ENCODE measurements around the gene TMEM163.

Gene TMEM163

DNA sequence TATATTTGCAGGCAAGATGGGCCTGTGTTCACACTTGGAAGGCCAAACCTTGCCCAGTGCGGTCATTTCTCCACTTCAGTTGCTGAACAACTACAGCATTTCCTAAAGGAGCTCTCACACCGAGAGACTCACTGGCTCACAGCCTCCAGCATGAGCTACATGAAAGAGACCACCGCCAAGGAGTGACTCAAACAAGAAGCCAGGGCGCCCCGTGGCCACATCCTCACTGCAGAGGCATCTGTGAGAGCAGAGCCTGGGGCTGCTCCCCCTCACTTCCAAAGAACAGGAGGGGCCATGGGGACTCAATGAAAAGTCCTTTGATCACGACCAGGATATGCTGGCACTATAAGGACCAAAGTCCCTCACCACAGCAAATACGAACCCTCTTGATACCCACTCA is 50.0 kb downstream of the TMEM163 start:
- TF ChIP-seq GATA3 (IDR thresholded peaks at IDR 0.05; ENCODE audit: low read depth, low read length) (no peak), GATA2 (IDR thresholded peaks at IDR 0.05; ENCODE audit: low read depth, low read length) (no peak)

- TF ChIP-seq GATA3 (IDR thresholded peaks at IDR 0.05; ENCODE audit: low read depth, low read length) = no peak
- TF ChIP-seq GATA2 (IDR thresholded peaks at IDR 0.05; ENCODE audit: low read depth, low read length) = no peak
Measured at GRCh38 chr2:134667541-134667940, 51.3 kb downstream of the TMEM163 start.

- TF ChIP-seq GATA2 (IDR thresholded peaks at IDR 0.05; ENCODE audit: low read depth, low read length) (no peak), GATA3 (IDR thresholded peaks at IDR 0.05; ENCODE audit: low read depth, low read length) (no peak)
Measured at GRCh38 chr2:134667081-134667480, 51.7 kb downstream of the TMEM163 start.

- TF ChIP-seq GATA3 (IDR thresholded peaks at IDR 0.05; ENCODE audit: low read depth, low read length) (no peak), GATA2 (IDR thresholded peaks at IDR 0.05; ENCODE audit: low read depth, low read length) (no peak)
Measured at GRCh38 chr2:134665727-134666506, 52.9 kb downstream of the TMEM163 start.

- TF ChIP-seq GATA3 (IDR thresholded peaks at IDR 0.05; ENCODE audit: low read depth, low read length) (no peak), GATA2 (IDR thresholded peaks at IDR 0.05; ENCODE audit: low read depth, low read length) (no peak)
Measured at GRCh38 chr2:134663451-134664450, 55.0 kb downstream of the TMEM163 start.

GRCh38 chr2:134662751-134663150 is 56.0 kb downstream of the TMEM163 start:
- TF ChIP-seq GATA3 (IDR thresholded peaks at IDR 0.05; ENCODE audit: low read depth, low read length) (no peak), GATA2 (IDR thresholded peaks at IDR 0.05; ENCODE audit: low read depth, low read length) (no peak)

DNA sequence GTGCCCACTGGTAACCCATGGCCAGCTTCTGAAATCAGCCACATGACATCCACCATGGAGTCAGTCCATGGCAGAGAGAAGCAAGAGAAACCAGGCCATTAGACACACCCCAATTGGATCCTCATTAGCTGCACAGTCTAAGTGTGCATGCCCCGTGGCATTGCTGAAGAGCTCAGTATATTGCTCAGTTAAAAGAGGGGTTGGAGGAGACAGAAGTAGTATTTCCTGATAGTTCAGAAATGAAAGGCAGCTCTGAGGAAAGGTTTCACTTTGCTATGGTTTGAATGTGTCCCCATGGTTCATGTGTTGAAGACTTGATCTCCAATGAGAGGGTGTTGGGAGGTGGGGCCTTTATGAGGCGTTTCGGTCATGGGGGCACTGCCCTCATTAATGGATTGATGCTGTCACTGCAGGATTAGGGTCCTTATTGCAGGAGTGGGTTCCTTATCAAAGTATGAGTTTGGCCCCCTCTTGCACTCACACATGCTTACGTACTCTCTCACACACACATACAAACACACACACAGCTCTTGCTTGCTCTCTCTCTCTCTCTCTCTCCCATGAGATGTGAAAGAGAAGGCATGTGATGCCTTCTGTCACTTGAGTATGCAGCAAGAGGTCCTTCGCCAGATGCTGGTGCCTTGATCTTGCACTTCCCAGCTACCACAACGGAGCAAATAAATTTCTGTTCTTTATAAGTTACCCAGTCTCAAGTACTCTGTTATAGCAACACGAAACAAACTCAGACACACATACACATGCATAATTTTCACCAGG is 58.0 kb downstream of the TMEM163 start:
- TF ChIP-seq GATA2 (IDR thresholded peaks at IDR 0.05; ENCODE audit: low read depth, low read length) (no peak), GATA3 (IDR thresholded peaks at IDR 0.05; ENCODE audit: low read depth, low read length) (no peak)

DNA sequence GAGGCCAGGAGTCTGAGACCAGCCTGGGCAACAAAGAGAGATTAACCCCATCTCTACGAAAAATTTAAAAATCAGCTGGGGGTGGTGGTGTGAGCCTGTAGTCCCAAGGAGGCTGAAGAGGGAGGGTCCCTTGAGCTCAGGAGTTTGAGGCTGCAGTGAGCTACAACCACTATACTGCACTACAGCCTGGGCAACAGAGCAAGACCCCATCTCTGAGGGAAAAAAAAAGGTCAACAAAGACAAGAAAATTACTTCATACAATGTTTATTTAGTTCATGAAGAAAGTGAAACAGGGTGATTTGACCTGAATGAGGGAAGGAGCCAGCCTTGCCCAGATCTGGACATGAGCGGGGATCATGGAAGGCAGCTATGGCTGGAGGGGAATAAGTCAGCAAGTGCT is 59.1 kb downstream of the TMEM163 start:
- no peak for TF ChIP-seq GATA3 (IDR thresholded peaks at IDR 0.05; ENCODE audit: low read depth, low read length)
- no peak for TF ChIP-seq GATA2 (IDR thresholded peaks at IDR 0.05; ENCODE audit: low read depth, low read length)

GRCh38 chr2:134657650-134658250 is 61.0 kb downstream of the TMEM163 start:
- TF ChIP-seq GATA2 (IDR thresholded peaks at IDR 0.05; ENCODE audit: low read depth, low read length) (no peak), GATA3 (IDR thresholded peaks at IDR 0.05; ENCODE audit: low read depth, low read length) (no peak)

GRCh38 chr2:134648586-134648985 is 70.2 kb downstream of the TMEM163 start:
- TF ChIP-seq GATA3 (IDR thresholded peaks at IDR 0.05; ENCODE audit: low read depth, low read length) (no peak), GATA2 (IDR thresholded peaks at IDR 0.05; ENCODE audit: low read depth, low read length) (no peak)

- TF ChIP-seq GATA3 (IDR thresholded peaks at IDR 0.05; ENCODE audit: low read depth, low read length) (no peak), GATA2 (IDR thresholded peaks at IDR 0.05; ENCODE audit: low read depth, low read length) (no peak)
Measured at GRCh38 chr2:134647607-134648256, 71.1 kb downstream of the TMEM163 start.

- TF ChIP-seq GATA2 (IDR thresholded peaks at IDR 0.05; ENCODE audit: low read depth, low read length) (no peak), GATA3 (IDR thresholded peaks at IDR 0.05; ENCODE audit: low read depth, low read length) (no peak)
Measured at GRCh38 chr2:134642938-134643337, 75.9 kb downstream of the TMEM163 start.

- TF ChIP-seq GATA3 (IDR thresholded peaks at IDR 0.05; ENCODE audit: low read depth, low read length) = no peak
- TF ChIP-seq GATA2 (IDR thresholded peaks at IDR 0.05; ENCODE audit: low read depth, low read length) = no peak
Measured at GRCh38 chr2:134640494-134640893, 78.3 kb downstream of the TMEM163 start.
